Peyer's patch (tissue), 4 donors: ENCODE measurements around the gene IDE. TPM values are rescaled to one million over a fixed set of nuclear protein-coding genes. Genes with fewer than 3 reads are reported as not detected.

Experiments
- DNase-seq, 3 donors: peaks; one replicate each; pipeline ENCODE4 v3.0.0-alpha.2; 2017 to 2019
- H3K27ac ChIP-seq, 4 donors: fragments of 200-600 bp; sonication (generic); one replicate each; pipeline ENCODE4 v1.5.1; 2016 to 2019
- H3K27me3 ChIP-seq, 2 donors: fragments of 200-600 bp; sonication (generic); one replicate each; pipeline ENCODE4 v1.5.1; 2019
- H3K36me3 ChIP-seq, 3 donors: fragments of 200-600 bp; sonication (generic); one replicate each; pipeline ENCODE4 v1.5.1; 2016 to 2019
- H3K4me1 ChIP-seq, 4 donors: fragments of 200-600 bp; sonication (generic); one replicate each; pipeline ENCODE4 v1.5.1; 2016 to 2019
- H3K4me3 ChIP-seq, 4 donors: fragments of 200-600 bp; sonication (generic); 1 replicate in 3 of 4; 2 replicates in 1 of 4; pipeline ENCODE4 v1.5.1; 2016 to 2019; ENCODE audit warnings: mild to moderate bottlenecking in 1 of 4
- H3K9me3 ChIP-seq, 4 donors: fragments of 200-600 bp; sonication (generic); one replicate each; pipeline ENCODE4 v1.5.1; 2016 to 2019; ENCODE audit warnings: mild to moderate bottlenecking in 1 of 4
- CTCF ChIP-seq, 6 experiments: fragments of 450-650 bp in 4 of 6; fragments of 200-600 bp in 2 of 6; sonication (generic) in 1 of 6; IDR thresholded peaks; one replicate each; pipeline ENCODE4 v1.5.1; 2017 to 2019; ENCODE audit warnings: antibody characterized with exemption in 6 of 6, mild to moderate bottlenecking in 3 of 6, moderate library complexity in 1 of 6
- POLR2A ChIP-seq, 2 donors: fragments of 450-650 bp; IDR thresholded peaks; one replicate each; pipeline ENCODE4 v1.5.1; 2017; ENCODE audit warnings: antibody characterized with exemption in 2 of 2, mild to moderate bottlenecking in 2 of 2, moderate library complexity in 2 of 2
- total RNA-seq, 4 donors: library from RNA; depleted of rRNA; stranded (reverse); fragments of >200 nt; gene quantifications; one replicate each; pipeline ENCODE4 v1.1.0, GENCODE V29; 2016

The IDE gene
- total RNA-seq, 4 donors from 2014 or later: 27.1 to 71.8 (median 31.7) TPM

DNA sequence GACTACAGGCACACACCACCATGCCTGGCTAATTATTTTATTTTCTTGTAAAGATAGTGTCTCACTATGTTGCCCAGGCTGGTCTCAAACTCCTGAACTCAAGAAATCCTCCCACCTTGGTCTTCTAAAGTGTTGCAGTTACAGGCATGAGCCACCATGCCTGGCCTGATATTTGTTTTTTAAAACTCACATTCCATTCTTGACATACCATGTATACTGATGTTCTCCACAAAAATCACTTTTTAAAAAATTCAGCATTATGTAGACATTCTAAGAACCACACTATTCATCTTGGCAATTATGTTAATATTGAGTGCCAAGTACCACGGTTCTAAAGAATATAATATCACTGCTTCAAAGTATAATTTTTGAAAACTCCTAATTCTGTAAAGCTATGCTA lies 43.5 kb downstream of the IDE start:
- no peak overlapping the region for H3K4me3 ChIP-seq
- no peak overlapping the region for H3K27ac ChIP-seq
- no peaks in the 10 kb centered on the region for H3K27me3 ChIP-seq
- no peak for TF ChIP-seq POLR2A (IDR thresholded peaks at IDR 0.05)
- no peak for TF ChIP-seq CTCF (IDR thresholded peaks at IDR 0.05)
- H3K9me3 ChIP-seq: no peaks in the 10 kb centered on the region
- H3K4me1 ChIP-seq: no peaks in the 10 kb centered on the region
- DNase-seq: no peak
- peaks cover 0 to 67% (median 2%) of the 10 kb centered on the region in 3 donors for H3K36me3 ChIP-seq

DNA sequence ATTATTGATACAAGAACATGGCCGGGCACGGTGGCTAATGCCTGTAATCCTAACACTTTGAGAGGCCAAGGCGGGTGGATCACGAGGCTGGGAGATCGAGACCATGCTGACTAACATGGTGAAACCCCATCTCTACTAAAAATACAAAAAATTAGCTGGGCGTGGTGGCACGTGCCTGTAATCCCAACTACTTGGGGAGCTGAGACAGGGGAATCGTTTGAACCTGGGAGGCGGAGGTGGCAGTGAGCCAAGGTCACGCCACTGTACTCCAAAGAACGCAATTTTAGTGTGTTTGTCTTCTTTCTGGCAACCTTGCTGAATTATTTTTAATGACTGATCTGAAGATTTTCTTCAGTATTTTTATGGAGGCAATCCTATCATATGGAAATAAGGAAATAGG lies 46.2 kb downstream of the IDE start:
- H3K4me3 ChIP-seq: no peak overlapping the region
- no peaks in the 10 kb centered on the region for H3K9me3 ChIP-seq
- no peaks in the 10 kb centered on the region for H3K27me3 ChIP-seq
- TF ChIP-seq CTCF (IDR thresholded peaks at IDR 0.05): no peak
- no peak for TF ChIP-seq POLR2A (IDR thresholded peaks at IDR 0.05)
- no peak overlapping the region for H3K27ac ChIP-seq
- peaks cover 0 to 44% (median 0%) of the 10 kb centered on the region in 3 donors for H3K36me3 ChIP-seq
- H3K4me1 ChIP-seq: no peaks in the 10 kb centered on the region
- DNase-seq: no peak

DNA sequence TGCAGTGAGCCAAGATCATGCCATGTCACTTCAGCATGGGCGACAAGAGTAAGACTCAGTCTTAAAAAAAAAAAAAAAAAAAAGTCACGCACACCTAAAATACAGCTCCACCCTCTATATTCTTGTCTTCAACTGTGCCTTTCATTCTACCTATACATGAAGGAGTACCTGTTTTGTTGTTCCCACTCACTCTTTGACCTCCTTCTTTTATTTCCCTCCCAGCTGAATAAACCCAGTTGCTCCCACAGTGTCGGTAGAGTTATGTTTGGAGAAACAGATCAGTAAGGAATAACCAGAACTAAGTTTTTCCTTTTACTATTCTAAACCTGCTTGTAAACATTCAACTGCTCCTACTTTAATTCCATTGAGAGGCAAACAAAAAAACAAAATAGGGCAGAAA lies 50.3 kb downstream of the IDE start:
- no peaks in the 10 kb centered on the region for H3K9me3 ChIP-seq
- no peak for TF ChIP-seq POLR2A (IDR thresholded peaks at IDR 0.05)
- TF ChIP-seq CTCF (IDR thresholded peaks at IDR 0.05): no peak
- no peaks in the 10 kb centered on the region for H3K4me1 ChIP-seq
- DNase-seq: no peak
- H3K4me3 ChIP-seq: no peak overlapping the region
- no peak overlapping the region for H3K27ac ChIP-seq
- H3K36me3 ChIP-seq: peaks cover 0 to 12% (median 0%) of the 10 kb centered on the region in 3 donors
- H3K27me3 ChIP-seq: no peaks in the 10 kb centered on the region

DNA sequence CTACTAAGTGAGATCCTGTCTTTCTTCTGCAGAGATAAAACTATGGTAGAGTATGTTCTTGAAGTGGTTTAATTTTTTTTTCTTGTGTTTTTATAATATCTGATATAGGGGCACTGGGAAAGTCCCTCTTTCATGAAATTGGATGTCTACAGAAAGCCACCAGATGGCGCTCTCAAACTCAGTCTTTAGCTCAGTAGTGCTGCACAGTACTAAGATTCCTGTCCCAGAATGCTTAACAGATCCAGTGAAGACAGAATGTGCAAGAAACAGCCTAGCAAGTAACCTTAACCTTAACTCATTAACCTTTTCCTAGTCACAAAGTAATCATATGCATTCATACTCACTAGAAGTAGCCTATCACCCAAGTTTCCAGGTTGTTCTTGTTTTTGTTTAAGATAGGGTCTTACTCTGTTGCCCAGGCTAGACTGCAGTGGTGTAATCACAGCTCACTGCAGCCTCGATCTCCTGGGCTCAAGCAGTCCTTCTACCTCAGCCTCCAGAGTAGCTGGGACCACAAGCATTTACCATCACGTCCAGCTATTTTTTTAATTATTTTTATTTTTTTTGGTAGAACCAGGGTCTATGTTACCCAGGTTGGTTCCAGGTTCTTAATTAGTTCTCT lies 56.7 kb downstream of the IDE start:
- TF ChIP-seq POLR2A (IDR thresholded peaks at IDR 0.05) (peak in 1 of 2 donors; percentile 12), CTCF (IDR thresholded peaks at IDR 0.05) (peak; percentile 49 to 82 (median 76))
- H3K27ac ChIP-seq: no peak overlapping the region
- DNase-seq: peak in 2 of 3 donors; percentile 71 to 89
- H3K4me1 ChIP-seq: no peaks in the 10 kb centered on the region
- no peak overlapping the region for H3K4me3 ChIP-seq
- H3K9me3 ChIP-seq: no peaks in the 10 kb centered on the region
- H3K36me3 ChIP-seq: peaks cover 0 to 6% (median 0%) of the 10 kb centered on the region in 3 donors
- no peaks in the 10 kb centered on the region for H3K27me3 ChIP-seq

- H3K27me3 ChIP-seq: no peaks in the 10 kb centered on the region
- TF ChIP-seq CTCF (IDR thresholded peaks at IDR 0.05) (no peak), POLR2A (IDR thresholded peaks at IDR 0.05) (no peak)
- no peaks in the 10 kb centered on the region for H3K9me3 ChIP-seq
- peaks cover 0 to 56% (median 0%) of the 10 kb centered on the region in 3 donors for H3K36me3 ChIP-seq
- H3K4me3 ChIP-seq: no peak overlapping the region
- no peak overlapping the region for H3K27ac ChIP-seq
- H3K4me1 ChIP-seq: no peaks in the 10 kb centered on the region
- no peak for DNase-seq
These were observed 65.0 kb downstream of the IDE start for GRCh38 chr10:92508866-92509265.
